Spleen (tissue), 7 donors: Measurements from ENCODE around the gene DYSF.

Source experiments
- POLR2A ChIP-seq, 3 donors: fragments of 450-650 bp; IDR thresholded peaks; one replicate each; pipeline ENCODE4 v1.5.1; 2017; ENCODE audit warnings: antibody characterized with exemption in 3 of 3, mild to moderate bottlenecking in 1 of 3
- POLR2AphosphoS5 ChIP-seq, 3 donors: sonication (generic); formaldehyde crosslinking; IDR thresholded peaks; one replicate each; pipeline ENCODE4 v1.5.1; 2017; ENCODE audit warnings: antibody characterized with exemption in 3 of 3
- TF ChIP-seq, protein P1 (sequence below), 11 experiments: fragments of 200-600 bp in 7 of 11; fragments of 450-650 bp in 4 of 11; sonication (generic) in 4 of 11; IDR thresholded peaks in 8 of 11; conservative IDR thresholded peaks in 3 of 11; 1 replicate in 7 of 11; 2 replicates in 4 of 11; pipeline versions ENCODE4 v1.4.0 to v1.8.0; 2016 to 2021; ENCODE audit warnings: antibody characterized with exemption in 11 of 11, inconsistent platforms in 4 of 11, mild to moderate bottlenecking in 1 of 11
- donor health status: DM: no; HTN: no; CAD: no; lungs with moderate emphysema.
- donor health status: DM: no; HTN: no; CAD: no.
- donor health status: DM: no; HTN: no; CAD: no.

DNA sequence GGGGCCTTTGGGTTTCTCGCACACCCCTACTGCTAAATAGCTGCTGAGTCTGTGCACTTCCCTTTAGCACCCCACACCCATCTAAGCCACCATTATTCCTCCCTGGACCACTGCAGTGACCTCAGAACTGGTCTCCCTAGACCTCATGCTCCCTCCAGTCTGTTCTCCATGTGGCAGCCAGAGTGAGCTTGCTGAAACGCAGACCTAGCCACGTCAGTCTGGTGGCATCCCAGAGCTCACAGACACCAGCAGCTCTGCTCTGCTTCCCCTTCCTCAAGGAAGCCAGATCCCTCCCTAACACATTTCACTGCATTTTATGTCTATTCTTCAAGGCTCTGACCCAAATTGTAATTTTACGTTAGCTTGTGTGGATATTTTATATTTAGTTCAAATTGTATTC lies 144.4 kb downstream of the DYSF start:
- TF ChIP-seq, protein P1, sequence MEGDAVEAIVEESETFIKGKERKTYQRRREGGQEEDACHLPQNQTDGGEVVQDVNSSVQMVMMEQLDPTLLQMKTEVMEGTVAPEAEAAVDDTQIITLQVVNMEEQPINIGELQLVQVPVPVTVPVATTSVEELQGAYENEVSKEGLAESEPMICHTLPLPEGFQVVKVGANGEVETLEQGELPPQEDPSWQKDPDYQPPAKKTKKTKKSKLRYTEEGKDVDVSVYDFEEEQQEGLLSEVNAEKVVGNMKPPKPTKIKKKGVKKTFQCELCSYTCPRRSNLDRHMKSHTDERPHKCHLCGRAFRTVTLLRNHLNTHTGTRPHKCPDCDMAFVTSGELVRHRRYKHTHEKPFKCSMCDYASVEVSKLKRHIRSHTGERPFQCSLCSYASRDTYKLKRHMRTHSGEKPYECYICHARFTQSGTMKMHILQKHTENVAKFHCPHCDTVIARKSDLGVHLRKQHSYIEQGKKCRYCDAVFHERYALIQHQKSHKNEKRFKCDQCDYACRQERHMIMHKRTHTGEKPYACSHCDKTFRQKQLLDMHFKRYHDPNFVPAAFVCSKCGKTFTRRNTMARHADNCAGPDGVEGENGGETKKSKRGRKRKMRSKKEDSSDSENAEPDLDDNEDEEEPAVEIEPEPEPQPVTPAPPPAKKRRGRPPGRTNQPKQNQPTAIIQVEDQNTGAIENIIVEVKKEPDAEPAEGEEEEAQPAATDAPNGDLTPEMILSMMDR (IDR thresholded peaks at IDR 0.05 in 8 of 11, conservative IDR thresholded peaks at IDR 0.05 in 3 of 11) = no peak
- TF ChIP-seq POLR2A (IDR thresholded peaks at IDR 0.05) = no peak
- TF ChIP-seq POLR2AphosphoS5 (IDR thresholded peaks at IDR 0.05) = no peak
